ENCODE data around the gene PHF2. TPM values are rescaled to one million over a fixed set of nuclear protein-coding genes. Genes with fewer than 3 reads are reported as not detected.

The PHF2 gene
- total RNA-seq, 1 experiment from 2014 or later = 17.4 TPM

GRCh38 chr9:93555370-93555769 lies 21.0 kb upstream of the PHF2 start:
- H2BK12ac ChIP-seq (ENCODE audit: insufficient read length, low read depth, low read length) = no peak overlapping the region

More at GRCh38 chr9:93555370-93555769, 21.0 kb upstream of the PHF2 start:
- no peak overlapping the region for H3K4me3 Mint-ChIP-seq
- H3K4me1 Mint-ChIP-seq = peaks cover 14 to 15% of the 10 kb centered on the region in 2 experiments
- Histone ChIP-seq H3K4ac (ENCODE audit: low read depth, low read length) (no peak overlapping the region), H3K9ac (ENCODE audit: extremely low read depth, insufficient read length, low read length) (no peak overlapping the region), H2BK5ac (ENCODE audit: insufficient read length, low read length) (no peak overlapping the region), H3K56ac (ENCODE audit: insufficient read length, low read depth, low read length) (no peak overlapping the region), H4K91ac (ENCODE audit: insufficient read length, low read depth, low read length) (no peak overlapping the region), H3K79me1 (ENCODE audit: insufficient read depth, low read depth, low read length, poor library complexity, severe bottlenecking) (no peaks in the 10 kb centered on the region), H3K79me2 (ENCODE audit: insufficient read depth, low read length) (no peaks in the 10 kb centered on the region), H4K8ac (replicated peaks; ENCODE audit: insufficient read length, low read depth, low read length) (no peak overlapping the region), H4K5ac (ENCODE audit: insufficient read length, low read depth, low read length) (no peak overlapping the region), H3K4me2 (ENCODE audit: insufficient read depth, insufficient read length, low read length) (no peak overlapping the region), H2AFZ (ENCODE audit: low read length) (no peak overlapping the region), H3K27ac (ENCODE audit: insufficient read length, low read depth, low read length) (no peak overlapping the region), H3T11ph (ENCODE audit: low read length) (no peak overlapping the region), H3K4me1 (ENCODE audit: insufficient read depth, low read length) (no peaks in the 10 kb centered on the region), H3K9me3 (ENCODE audit: control insufficient read depth, low read depth, low read length) (no peaks in the 10 kb centered on the region), H2AK5ac (ENCODE audit: insufficient read length, low read length) (no peak overlapping the region), H3K27me3 (ENCODE audit: insufficient read depth, low read length) (no peaks in the 10 kb centered on the region), H3K23me2 (ENCODE audit: insufficient read length, low read depth, low read length, poor library complexity, severe bottlenecking) (no peaks in the 10 kb centered on the region), H3K23ac (ENCODE audit: insufficient read length, low read depth, low read length) (no peak overlapping the region), H3K14ac (ENCODE audit: insufficient read depth, low read length) (no peak overlapping the region), H2BK20ac (ENCODE audit: low read depth, low read length, poor library complexity, severe bottlenecking) (no peak overlapping the region), H4K20me1 (ENCODE audit: control insufficient read depth, insufficient read depth, insufficient read length) (no peaks in the 10 kb centered on the region), H3K18ac (ENCODE audit: insufficient read length, low read depth, low read length) (no peak overlapping the region), H2BK15ac (ENCODE audit: low read depth, low read length) (no peak overlapping the region), H2BK120ac (ENCODE audit: low read depth, low read length, poor library complexity, severe bottlenecking) (no peak overlapping the region)
- TF ChIP-seq CTCF (conservative IDR thresholded peaks at IDR 0.05) = no peak
- no peaks in the 10 kb centered on the region for H3K27me3 Mint-ChIP-seq (ENCODE audit: low read depth)
- WGBS (ENCODE audit: extremely low coverage, insufficient read length, low lambda C conversion rate) = no CpG with 5 or more reads among the region's 4 CpGs
- H3K27ac Mint-ChIP-seq = no peak overlapping the region
- H3K36me3 Mint-ChIP-seq (ENCODE audit: insufficient read depth in 1 of 3, low read depth in 3 of 3) = peaks cover 17 to 74% (median 50%) of the 10 kb centered on the region in 3 experiments; a peak in 6 of 7 replicates
- DNase-seq = no peak
- H3K9me3 Mint-ChIP-seq = no peaks in the 10 kb centered on the region

All from H9 (cell line).